Left kidney (tissue), 2 donors: ENCODE data around the gene PHACTR2. TPM values are rescaled to one million over a fixed set of nuclear protein-coding genes. Genes with fewer than 3 reads are reported as not detected.
"Not testable (repeated sequence)": the region's sequence is repeated elsewhere in the genome, so short reads cannot be mapped to it uniquely, and the experiment has no call there.

Experiments used
- DNase-seq: peaks from one replicate; pipeline ENCODE4 v3.0.0-alpha.2; 2013
- polyA plus RNA-seq: library from polyadenylated mRNA; unstranded; fragments of 120-200 nt; gene quantifications from one replicate; pipeline ENCODE4 v1.2.1, GENCODE V29; 2013; ENCODE audit not compliant: insufficient read length

The PHACTR2 gene
- polyA plus RNA-seq, 1 donor: 42.4 TPM

DNA sequence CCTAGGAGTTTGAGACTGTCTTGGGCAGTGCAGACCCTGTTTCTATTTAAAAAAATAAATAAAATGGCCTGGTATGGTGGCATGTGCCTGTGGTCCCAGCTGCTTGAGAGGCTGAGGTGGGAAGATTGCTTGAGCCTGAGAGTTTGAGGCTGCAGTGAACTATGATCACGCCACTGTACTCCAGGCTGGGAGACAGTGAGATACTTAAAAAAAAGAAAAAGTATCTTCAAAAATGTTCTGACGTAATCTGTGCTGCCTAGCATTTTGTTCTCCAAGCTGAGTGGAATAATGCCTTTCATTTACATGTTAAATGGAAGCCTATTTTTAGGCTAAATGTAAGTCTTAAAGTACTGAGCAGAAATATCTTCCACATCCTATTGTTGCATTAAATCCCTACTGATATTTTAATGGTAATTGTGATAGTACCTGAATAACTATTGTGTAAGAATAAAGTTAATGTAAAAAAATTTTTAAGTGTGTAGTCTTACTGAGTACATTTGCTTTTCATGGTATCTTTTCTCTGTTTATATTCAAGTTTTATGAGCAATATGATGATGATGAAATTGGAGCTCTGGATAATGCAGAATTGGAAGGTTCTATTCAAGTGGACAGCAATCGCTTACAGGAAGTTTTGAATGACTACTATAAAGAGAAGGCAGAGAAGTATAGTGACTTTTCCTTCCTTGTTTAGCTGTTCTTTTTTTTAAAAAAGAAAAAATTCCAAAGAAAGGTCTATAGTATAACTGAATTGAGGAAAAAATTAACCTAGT, 182.3 kb downstream of the PHACTR2 start:
- no peak for DNase-seq

DNA sequence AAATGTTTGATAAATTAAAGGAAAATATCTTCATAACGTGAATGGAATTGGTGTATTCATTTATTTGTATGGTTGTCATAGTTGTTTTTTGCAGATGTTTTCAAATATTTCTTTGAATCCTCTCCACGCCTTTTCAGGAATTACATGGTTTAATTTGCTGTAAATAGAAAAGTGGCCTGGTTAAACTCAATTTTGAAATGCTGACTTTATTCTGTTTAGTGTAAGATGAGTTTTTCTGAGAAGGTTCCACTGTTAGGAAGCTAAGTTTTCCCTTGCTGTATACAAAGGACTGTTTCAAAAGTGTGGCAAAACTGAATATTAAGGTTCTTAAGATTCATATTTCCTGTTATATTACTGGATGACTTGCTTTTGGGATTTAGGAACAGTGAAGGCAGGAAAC, 186.0 kb downstream of the PHACTR2 start:
- no peak for DNase-seq

DNA sequence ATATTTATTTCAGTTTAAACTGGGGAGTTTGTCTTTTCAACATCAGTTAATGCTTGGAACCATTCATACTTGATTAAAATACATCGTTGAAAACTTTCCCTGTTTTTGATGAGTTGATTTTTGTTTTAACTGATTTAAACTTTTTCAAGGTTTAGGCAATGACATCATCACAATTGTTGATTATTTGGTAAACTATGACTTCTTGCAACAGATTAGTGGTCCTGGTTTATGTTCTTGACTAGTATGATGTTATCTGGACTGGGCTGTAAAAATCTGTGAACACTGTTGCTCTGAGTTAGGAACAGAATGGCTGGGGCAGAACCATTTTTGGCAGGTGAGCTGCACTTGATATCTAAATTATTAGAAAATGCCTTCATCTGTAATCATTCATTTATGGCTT, 186.5 kb downstream of the PHACTR2 start, which contains the start of gene ZC2HC1B:
ZC2HC1B (plus strand) TSS at position 241 of the 400 bp plus-strand sequence; CDS start at position 307, 66 bp downstream.
- no peak for DNase-seq

DNA sequence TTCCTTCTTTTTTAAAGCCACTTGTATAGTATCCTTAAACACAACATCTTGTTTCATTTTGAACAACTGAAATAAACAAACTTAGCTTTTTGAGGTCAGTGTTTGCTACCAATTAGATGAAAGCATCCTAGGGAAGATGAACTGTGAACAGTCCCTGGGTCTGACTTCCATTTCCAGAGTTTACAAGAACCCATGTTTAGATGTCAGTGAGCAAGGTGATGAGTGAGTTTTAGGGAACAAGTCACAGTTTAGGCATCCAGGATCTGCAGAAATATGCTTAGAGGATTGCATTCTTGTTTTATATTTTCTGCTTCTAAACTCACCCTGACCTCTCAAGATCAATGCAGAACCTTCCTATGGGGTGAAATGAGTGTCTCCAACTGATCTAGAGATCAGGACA, 189.5 kb downstream of the PHACTR2 start:
- no peak for DNase-seq

DNA sequence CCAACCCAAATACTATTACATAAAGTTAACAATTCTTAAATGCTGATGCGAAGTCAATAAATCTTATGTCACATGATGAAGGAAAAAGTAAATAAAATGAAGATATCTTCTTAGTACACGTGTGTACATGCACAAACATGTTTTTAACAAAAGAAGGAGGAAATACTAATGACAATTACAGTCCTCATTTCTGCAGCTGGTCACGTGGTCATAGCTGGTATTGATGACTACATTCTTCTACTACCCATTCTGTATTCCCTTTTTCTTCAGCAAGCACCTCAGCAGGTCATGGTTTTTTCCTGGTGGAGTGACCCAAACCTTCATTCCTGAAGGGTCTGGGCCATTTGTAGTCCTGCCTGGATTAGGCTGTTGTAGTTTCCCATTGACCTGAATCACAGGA, 191.0 kb downstream of the PHACTR2 start:
- not testable (repeated sequence) for DNase-seq

DNA sequence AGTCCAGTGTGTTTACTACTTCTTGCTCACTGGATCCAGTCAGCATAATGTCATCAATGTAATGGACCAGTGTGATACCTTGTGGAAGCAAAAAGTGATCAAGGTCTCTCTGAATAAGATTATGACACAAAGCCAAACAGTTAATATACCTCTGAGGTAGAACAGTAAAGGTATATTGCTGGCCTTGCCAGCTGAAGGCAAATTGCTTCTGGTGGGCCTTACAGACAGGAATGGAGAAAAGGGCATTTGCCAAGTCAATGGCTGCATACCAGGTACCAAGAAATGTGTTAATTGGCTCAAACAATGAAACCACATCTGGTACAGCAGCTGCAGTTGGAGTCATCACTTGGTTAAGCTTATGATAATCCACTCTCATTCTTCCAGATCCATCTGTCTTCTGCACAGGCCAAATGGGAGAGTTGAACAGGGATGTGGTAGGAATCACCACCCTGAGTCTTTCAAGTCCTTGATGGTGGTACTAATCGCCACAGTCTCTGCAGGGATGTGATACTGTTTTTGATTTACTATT, 193.5 kb downstream of the PHACTR2 start:
- DNase-seq: not testable (repeated sequence)

DNA sequence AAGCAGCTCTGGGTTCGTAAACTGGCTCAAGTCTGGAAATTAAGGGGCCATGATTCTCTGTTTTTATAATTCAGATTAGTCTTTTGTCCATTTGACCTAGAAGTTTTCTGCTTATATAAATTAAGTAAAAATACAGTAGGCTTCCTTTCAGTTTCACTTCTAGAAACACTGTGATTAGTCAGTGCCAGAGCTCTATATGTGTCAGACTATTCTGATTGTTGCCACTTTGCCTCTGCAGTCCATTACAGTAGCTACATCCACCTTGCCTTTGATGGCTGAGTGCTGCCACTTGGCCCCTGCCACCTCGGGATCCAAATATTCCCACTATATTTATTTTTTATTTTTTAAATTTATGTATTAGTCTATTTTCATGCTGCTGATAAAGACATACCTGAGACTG, 194.4 kb downstream of the PHACTR2 start:
- DNase-seq: no peak

DNA sequence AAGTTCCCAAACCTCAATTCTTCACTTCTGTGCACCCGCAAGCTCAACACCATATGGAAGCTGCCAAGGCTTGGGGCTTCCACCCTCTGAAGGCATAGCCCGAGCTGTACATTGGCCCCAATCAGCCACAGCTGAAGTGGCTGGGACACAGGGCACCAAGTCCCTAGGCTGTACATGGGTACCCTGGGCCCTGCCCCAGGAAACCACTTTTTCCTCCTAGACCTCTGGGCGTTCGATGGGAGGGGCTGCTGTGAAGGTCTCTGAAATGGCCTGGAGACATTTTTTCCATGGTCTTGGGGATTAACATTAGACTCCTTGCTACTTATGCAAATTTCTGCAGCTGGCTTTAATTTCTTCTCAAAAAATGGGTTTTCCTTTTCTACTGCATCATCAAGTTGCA, 195.8 kb downstream of the PHACTR2 start:
- not testable (repeated sequence) for DNase-seq

DNA sequence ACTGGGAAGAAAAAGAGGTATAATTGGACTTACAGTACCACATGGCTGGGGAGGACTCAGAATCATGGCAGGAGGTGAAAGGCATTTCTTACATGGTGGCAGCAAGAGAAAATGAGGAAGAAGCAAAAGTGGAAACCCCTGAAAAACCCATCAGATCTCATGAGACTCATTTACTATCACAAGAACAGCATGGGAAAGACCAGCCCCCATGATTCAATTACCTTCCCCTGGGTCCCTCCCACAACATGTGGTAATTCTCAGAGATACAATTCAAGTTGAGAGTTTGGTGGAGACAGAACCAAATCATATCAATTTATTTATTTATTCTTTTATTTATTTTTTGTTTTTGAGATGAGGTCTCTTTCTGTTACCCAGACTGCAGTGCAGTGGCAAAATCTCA, 196.7 kb downstream of the PHACTR2 start:
- DNase-seq: not testable (repeated sequence)

DNA sequence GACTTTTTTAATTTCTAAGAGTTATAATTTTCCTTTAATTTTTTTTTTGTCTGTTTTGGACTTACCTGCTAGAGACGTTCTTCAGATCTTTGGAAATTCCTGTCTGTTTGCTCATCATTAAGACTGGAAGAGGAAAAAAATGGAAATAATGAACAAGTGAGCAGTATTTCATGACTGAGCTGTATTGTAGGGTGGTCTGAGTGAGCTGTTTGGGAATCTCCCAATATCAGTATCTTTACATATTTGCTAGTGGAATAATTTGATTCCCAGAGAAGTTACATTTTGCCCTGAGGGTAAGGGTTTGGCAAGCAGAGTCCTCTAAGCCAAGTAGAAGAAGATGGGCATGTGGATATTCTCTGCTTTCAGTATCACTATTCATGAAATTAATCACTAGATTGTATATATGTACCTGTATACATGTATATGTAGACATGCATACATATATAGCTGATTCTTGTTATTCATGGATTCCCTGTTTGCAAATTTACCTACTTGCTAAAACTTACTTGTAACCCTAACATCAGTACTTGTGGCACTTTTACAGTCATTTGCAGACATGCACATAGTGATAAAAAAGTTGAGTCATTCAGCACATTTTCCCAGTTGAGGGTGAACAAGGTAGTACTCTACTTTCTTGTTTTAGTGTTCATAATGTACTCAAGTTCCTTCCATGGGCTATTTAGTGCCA, 200.0 kb downstream of the PHACTR2 start:
- DNase-seq: no peak

DNA sequence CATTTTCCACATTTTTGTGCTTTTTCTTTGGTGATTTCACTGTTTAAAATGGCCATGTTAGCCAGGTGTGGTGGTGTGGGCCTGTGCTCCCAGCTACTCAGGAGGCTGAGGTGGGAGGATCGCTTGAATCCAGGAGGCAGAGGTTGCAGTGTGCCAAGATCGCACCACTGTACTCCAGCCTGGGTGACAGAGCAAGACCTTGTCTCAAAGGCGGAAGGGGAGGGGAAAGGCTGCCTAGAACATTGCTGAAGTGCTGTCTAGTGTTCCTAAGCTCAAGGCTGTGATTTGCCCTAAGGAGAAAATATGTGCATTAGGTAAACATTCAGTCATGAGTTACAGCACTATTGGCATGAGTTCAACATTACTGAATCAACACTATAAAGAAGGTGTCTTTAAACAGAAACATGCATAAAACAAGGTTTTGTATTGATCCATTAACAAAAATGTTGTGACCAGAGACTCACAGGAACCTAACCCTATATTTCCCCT, 200.6 kb downstream of the PHACTR2 start:
- DNase-seq: no peak

DNA sequence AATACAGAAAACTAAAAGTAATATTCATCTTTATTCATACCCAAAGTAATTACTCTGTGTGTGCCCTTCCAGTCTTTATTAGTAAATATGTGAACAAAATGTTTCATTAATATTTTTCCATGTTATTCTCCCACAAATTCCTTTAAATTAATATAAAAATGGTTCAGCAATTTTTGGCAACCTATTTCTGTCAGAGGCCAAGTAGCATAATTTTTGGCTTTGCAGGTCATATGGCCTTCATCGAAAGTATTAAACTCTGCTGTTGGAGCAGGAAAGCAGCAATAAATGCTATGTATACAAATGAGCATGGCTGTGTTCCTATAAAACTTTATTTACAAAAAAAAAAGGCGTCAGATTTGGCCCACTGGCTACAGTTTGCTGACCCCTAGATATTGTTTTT, 202.6 kb downstream of the PHACTR2 start:
- no peak for DNase-seq

Other genes starting within 250 kb of the PHACTR2 start
- gene ADAT2, start 227.3 kb upstream of the PHACTR2 start, polyA plus RNA-seq: 30.7 TPM
- gene PEX3, start 227.2 kb upstream of the PHACTR2 start, polyA plus RNA-seq: 41.4 TPM
- gene FUCA2, start 166.2 kb upstream of the PHACTR2 start, polyA plus RNA-seq: 77.7 TPM
- 48.2 TPM for gene LTV1, start 165.4 kb downstream of the PHACTR2 start, polyA plus RNA-seq
- gene ZC2HC1B, start 186.5 kb downstream of the PHACTR2 start, polyA plus RNA-seq: not detected